MM.1S (cell line): ENCODE measurements around the gene AK8.

Source experiments
- DNase-seq: peaks from one replicate; pipeline ENCODE4 v3.0.0-alpha.2; 2015
- H2AFZ ChIP-seq: fragments of 300-600 bp; sonication (generic); 2 replicates; pipeline ENCODE4 v1.6.0; 2016; ENCODE audit warnings: antibody characterized with exemption, low read length
- H3F3A ChIP-seq: fragments of 300-600 bp; sonication (generic); 2 replicates; pipeline ENCODE4 v1.6.1; 2016; ENCODE audit warnings: mild to moderate bottlenecking, antibody characterized with exemption, low read length, moderate library complexity, mixed read lengths; ENCODE audit not compliant: insufficient read depth
- H3K27ac ChIP-seq: fragments of 300-600 bp; sonication (generic); 2 replicates; pipeline ENCODE4 v1.5.1; 2016; ENCODE audit warnings: mild to moderate bottlenecking, low read length
- H3K27me3 ChIP-seq: fragments of 300-600 bp; sonication (generic); replicated peaks from 2 replicates; pipeline ENCODE4 v1.6.0; 2016; ENCODE audit warnings: low read length; ENCODE audit not compliant: insufficient read depth
- H3K36me3 ChIP-seq: fragments of 300-600 bp; sonication (generic); replicated peaks from 2 replicates; pipeline ENCODE4 v1.6.1; 2016; ENCODE audit warnings: mild to moderate bottlenecking, low read length, mixed read lengths; ENCODE audit not compliant: insufficient read depth
- H3K4me1 ChIP-seq: fragments of 300-600 bp; sonication (generic); 2 replicates; pipeline ENCODE4 v1.6.1; 2016; ENCODE audit warnings: low read length, mixed read lengths
- H3K4me2 ChIP-seq: fragments of 300-600 bp; sonication (generic); 2 replicates; pipeline ENCODE4 v1.6.0; 2016; ENCODE audit warnings: low read depth, low read length
- H3K4me3 ChIP-seq: fragments of 300-600 bp; sonication (generic); 2 replicates; pipeline ENCODE4 v1.5.1; 2016; ENCODE audit warnings: low read length, mixed read lengths
- H3K79me2 ChIP-seq: fragments of 300-600 bp; sonication (generic); 2 replicates; pipeline ENCODE4 v1.6.1; 2016; ENCODE audit warnings: mixed run types, low read length, mixed read lengths
- H3K9ac ChIP-seq: fragments of 300-600 bp; sonication (generic); 2 replicates; pipeline ENCODE4 v1.6.1; 2016; ENCODE audit warnings: low read length, mixed read lengths
- H3K9me2 ChIP-seq: fragments of 300-600 bp; sonication (generic); replicated peaks from 2 replicates; pipeline ENCODE4 v1.6.1; 2016; ENCODE audit warnings: mild to moderate bottlenecking, low read length, mixed read lengths; ENCODE audit not compliant: insufficient read depth
- H3K9me3 ChIP-seq: fragments of 300-600 bp; sonication (generic); replicated peaks from 2 replicates; pipeline ENCODE4 v1.6.1; 2016; ENCODE audit warnings: mild to moderate bottlenecking, low read length, mixed read lengths; ENCODE audit not compliant: insufficient read depth
- H4K20me1 ChIP-seq: fragments of 300-600 bp; sonication (generic); 2 replicates; pipeline ENCODE4 v1.6.1; 2016; ENCODE audit warnings: mild to moderate bottlenecking, low read length, moderate library complexity, mixed read lengths; ENCODE audit not compliant: insufficient read depth
- CTCF ChIP-seq: fragments of 300-600 bp; sonication (generic); IDR thresholded peaks from 2 replicates; pipeline ENCODE4 v1.5.1; 2016; ENCODE audit warnings: antibody characterized with exemption, low read length, mixed read lengths
- EZH2 ChIP-seq: fragments of 300-600 bp; sonication (generic); optimal IDR thresholded peaks from 2 replicates; pipeline ENCODE3; 2017; ENCODE audit warnings: low read depth, mild to moderate bottlenecking, antibody characterized with exemption, low read length, mixed read lengths
- EZH2phosphoT487 ChIP-seq: fragments of 300-600 bp; sonication (generic); IDR thresholded peaks from 2 replicates; pipeline ENCODE4 v1.6.1; 2018; ENCODE audit warnings: antibody characterized with exemption, low read length

AK8 gene

GRCh38 chr9:132837501-132838286 lies 40.4 kb downstream of the AK8 start:
- H3K79me2 ChIP-seq, result no peaks in the 10 kb centered on the region
- H3F3A ChIP-seq, result no peaks in the 10 kb centered on the region
- no peaks in the 10 kb centered on the region for H3K27me3 ChIP-seq
- no peaks in the 10 kb centered on the region for H3K9me2 ChIP-seq
- H3K9ac ChIP-seq, result no peak overlapping the region
- H3K4me3 ChIP-seq, result no peak overlapping the region
- DNase-seq, result no peak
- H2AFZ ChIP-seq, result no peak overlapping the region
- H3K4me2 ChIP-seq, result no peak overlapping the region
- no peaks in the 10 kb centered on the region for H3K36me3 ChIP-seq
- H3K9me3 ChIP-seq, result no peaks in the 10 kb centered on the region
- no peaks in the 10 kb centered on the region for H3K4me1 ChIP-seq
- no peak for TF ChIP-seq CTCF
- TF ChIP-seq EZH2phosphoT487, result no peak
- no peak for TF ChIP-seq EZH2
- H3K27ac ChIP-seq, result no peak overlapping the region
- H4K20me1 ChIP-seq, result no peaks in the 10 kb centered on the region

GRCh38 chr9:132834343-132834742 lies 43.7 kb downstream of the AK8 start:
- Histone ChIP-seq H3K36me3 (no peaks in the 10 kb centered on the region), H2AFZ (no peak overlapping the region), H3K9me3 (no peaks in the 10 kb centered on the region), H3K9ac (no peak overlapping the region), H3K4me3 (no peak overlapping the region), H3K4me2 (no peak overlapping the region), H3K27ac (no peak overlapping the region), H3K4me1 (peaks cover 4% of the 10 kb centered on the region), H4K20me1 (no peaks in the 10 kb centered on the region), H3K27me3 (no peaks in the 10 kb centered on the region), H3K9me2 (no peaks in the 10 kb centered on the region), H3F3A (no peaks in the 10 kb centered on the region), H3K79me2 (no peaks in the 10 kb centered on the region)
- no peak for DNase-seq
- TF ChIP-seq EZH2, result no peak
- no peak for TF ChIP-seq CTCF
- no peak for TF ChIP-seq EZH2phosphoT487

GRCh38 chr9:132833550-132834121 lies 44.4 kb downstream of the AK8 start:
- H2AFZ ChIP-seq, result no peak overlapping the region
- H3K9me3 ChIP-seq, result no peaks in the 10 kb centered on the region
- H3F3A ChIP-seq, result peaks cover 1% of the 10 kb centered on the region
- no peaks in the 10 kb centered on the region for H3K9me2 ChIP-seq
- DNase-seq, result no peak
- no peak overlapping the region for H3K4me3 ChIP-seq
- H3K4me2 ChIP-seq, result no peak overlapping the region
- H3K36me3 ChIP-seq, result no peaks in the 10 kb centered on the region
- no peak overlapping the region for H3K9ac ChIP-seq
- no peaks in the 10 kb centered on the region for H3K27me3 ChIP-seq
- H3K27ac ChIP-seq, result no peak overlapping the region
- H3K4me1 ChIP-seq, result peaks cover 9% of the 10 kb centered on the region
- no peaks in the 10 kb centered on the region for H3K79me2 ChIP-seq
- no peak for TF ChIP-seq EZH2phosphoT487
- TF ChIP-seq EZH2, result no peak
- no peak for TF ChIP-seq CTCF
- H4K20me1 ChIP-seq, result no peaks in the 10 kb centered on the region
